Measurements from ENCODE around the gene OR2Y1.
A peak's percentile ranks its signal among the peaks of the same experiment; 100 is the strongest.
"Not testable (repeated sequence)": the region's sequence is repeated elsewhere in the genome, so short reads cannot be mapped to it uniquely, and the experiment has no call there.

Gene OR2Y1

GRCh38 chr5:180739958-180740357, at the start of gene OR2Y1:
Gene OR2Y1 (minus strand): TSS chr5:180740058. CDS start chr5:180740058, 0 bp downstream.
- H3K36me3 ChIP-seq (ENCODE audit: control insufficient read depth, insufficient read depth, low read length), result no peaks in the 10 kb centered on the region
- no peak within 1 kb of the TSS for H3K4me3 ChIP-seq (ENCODE audit: low read depth, low read length)
- no peak within 1 kb of the TSS for H3K27ac ChIP-seq (ENCODE audit: low read depth, low read length)
- no peaks in the 10 kb centered on the region for H3K4me1 ChIP-seq (ENCODE audit: control insufficient read depth, insufficient read depth, low read length)
- no peaks in the 10 kb centered on the region for H3K9me3 ChIP-seq (ENCODE audit: control insufficient read depth, insufficient read depth, low read length)
- H3K27me3 ChIP-seq (ENCODE audit: control insufficient read depth, insufficient read depth, low read length), result no peaks in the 10 kb centered on the region
- H3K9ac ChIP-seq (ENCODE audit: low read depth, low read length), result no peak within 1 kb of the TSS

GRCh38 chr5:180788651-180789410, 49.0 kb upstream of the OR2Y1 start:
- Histone ChIP-seq H3K4me1 (ENCODE audit: control insufficient read depth, insufficient read depth, low read length) (peaks cover 41% of the 10 kb centered on the region), H3K36me3 (ENCODE audit: control insufficient read depth, insufficient read depth, low read length) (peaks cover 29% of the 10 kb centered on the region)
- H3K27ac ChIP-seq (ENCODE audit: low read depth, low read length), result not testable (repeated sequence)

GRCh38 chr5:180787711-180788431, 48.0 kb upstream of the OR2Y1 start:
- H3K27ac ChIP-seq (ENCODE audit: low read depth, low read length), result peak overlapping the region; percentile 59
- H3K27me3 ChIP-seq (ENCODE audit: control insufficient read depth, insufficient read depth, low read length), result no peaks in the 10 kb centered on the region
- no peak overlapping the region for H3K4me3 ChIP-seq (ENCODE audit: low read depth, low read length)
- peaks cover 22% of the 10 kb centered on the region for H3K36me3 ChIP-seq (ENCODE audit: control insufficient read depth, insufficient read depth, low read length)
- peaks cover 41% of the 10 kb centered on the region for H3K4me1 ChIP-seq (ENCODE audit: control insufficient read depth, insufficient read depth, low read length)
- no peaks in the 10 kb centered on the region for H3K9me3 ChIP-seq (ENCODE audit: control insufficient read depth, insufficient read depth, low read length)
- no peak overlapping the region for H3K9ac ChIP-seq (ENCODE audit: low read depth, low read length)

More at GRCh38 chr5:180788651-180789410, 49.0 kb upstream of the OR2Y1 start:
- not testable (repeated sequence) for H3K9me3 ChIP-seq (ENCODE audit: control insufficient read depth, insufficient read depth, low read length); H3K27me3 ChIP-seq (ENCODE audit: control insufficient read depth, insufficient read depth, low read length); H3K4me3 ChIP-seq (ENCODE audit: low read depth, low read length); H3K9ac ChIP-seq (ENCODE audit: low read depth, low read length)

GRCh38 chr5:180786531-180787398, 46.9 kb upstream of the OR2Y1 start:
- Histone ChIP-seq H3K9me3 (ENCODE audit: control insufficient read depth, insufficient read depth, low read length) (no peaks in the 10 kb centered on the region), H3K4me1 (ENCODE audit: control insufficient read depth, insufficient read depth, low read length) (peaks cover 41% of the 10 kb centered on the region), H3K27me3 (ENCODE audit: control insufficient read depth, insufficient read depth, low read length) (no peaks in the 10 kb centered on the region), H3K9ac (ENCODE audit: low read depth, low read length) (peak overlapping the region; percentile 34; the same call in 1 of the 2 replicates), H3K36me3 (ENCODE audit: control insufficient read depth, insufficient read depth, low read length) (peaks cover 13% of the 10 kb centered on the region), H3K4me3 (ENCODE audit: low read depth, low read length) (no peak overlapping the region), H3K27ac (ENCODE audit: low read depth, low read length) (peak overlapping the region; percentile 89)

- Histone ChIP-seq H3K4me1 (ENCODE audit: control insufficient read depth, insufficient read depth, low read length) (peaks cover 41% of the 10 kb centered on the region), H3K27me3 (ENCODE audit: control insufficient read depth, insufficient read depth, low read length) (no peaks in the 10 kb centered on the region), H3K9me3 (ENCODE audit: control insufficient read depth, insufficient read depth, low read length) (no peaks in the 10 kb centered on the region), H3K9ac (ENCODE audit: low read depth, low read length) (peak overlapping the region; percentile 46), H3K4me3 (ENCODE audit: low read depth, low read length) (peak overlapping the region; percentile 9; the same call in 1 of the 2 replicates), H3K36me3 (ENCODE audit: control insufficient read depth, insufficient read depth, low read length) (peaks cover 3% of the 10 kb centered on the region), H3K27ac (ENCODE audit: low read depth, low read length) (peak overlapping the region; percentile 89)
These were observed 46.0 kb upstream of the OR2Y1 start for GRCh38 chr5:180785794-180786221.

GRCh38 chr5:180785121-180785781, 45.4 kb upstream of the OR2Y1 start:
- H3K9me3 ChIP-seq (ENCODE audit: control insufficient read depth, insufficient read depth, low read length), result no peaks in the 10 kb centered on the region
- H3K27ac ChIP-seq (ENCODE audit: low read depth, low read length), result peak overlapping the region; percentile 89
- no peaks in the 10 kb centered on the region for H3K27me3 ChIP-seq (ENCODE audit: control insufficient read depth, insufficient read depth, low read length)
- peak overlapping the region; percentile 46; the same call in 1 of the 2 replicates for H3K9ac ChIP-seq (ENCODE audit: low read depth, low read length)
- no peaks in the 10 kb centered on the region for H3K36me3 ChIP-seq (ENCODE audit: control insufficient read depth, insufficient read depth, low read length)
- H3K4me1 ChIP-seq (ENCODE audit: control insufficient read depth, insufficient read depth, low read length), result peaks cover 41% of the 10 kb centered on the region
- peak overlapping the region; percentile 9; the same call in 1 of the 2 replicates for H3K4me3 ChIP-seq (ENCODE audit: low read depth, low read length)

- Histone ChIP-seq H3K4me3 (ENCODE audit: low read depth, low read length) (no peak overlapping the region), H3K27ac (ENCODE audit: low read depth, low read length) (peak overlapping the region; percentile 89), H3K27me3 (ENCODE audit: control insufficient read depth, insufficient read depth, low read length) (no peaks in the 10 kb centered on the region), H3K9ac (ENCODE audit: low read depth, low read length) (no peak overlapping the region), H3K4me1 (ENCODE audit: control insufficient read depth, insufficient read depth, low read length) (peaks cover 41% of the 10 kb centered on the region), H3K36me3 (ENCODE audit: control insufficient read depth, insufficient read depth, low read length) (no peaks in the 10 kb centered on the region), H3K9me3 (ENCODE audit: control insufficient read depth, insufficient read depth, low read length) (no peaks in the 10 kb centered on the region)
These were observed 44.7 kb upstream of the OR2Y1 start for GRCh38 chr5:180784497-180785097.

GRCh38 chr5:180783340-180784052, 43.6 kb upstream of the OR2Y1 start:
- peaks cover 3% of the 10 kb centered on the region; the same call in 1 of the 2 replicates for H3K9me3 ChIP-seq (ENCODE audit: control insufficient read depth, insufficient read depth, low read length)
- no peak overlapping the region for H3K9ac ChIP-seq (ENCODE audit: low read depth, low read length)
- peaks cover 41% of the 10 kb centered on the region for H3K4me1 ChIP-seq (ENCODE audit: control insufficient read depth, insufficient read depth, low read length)
- no peak overlapping the region for H3K27ac ChIP-seq (ENCODE audit: low read depth, low read length)
- H3K4me3 ChIP-seq (ENCODE audit: low read depth, low read length), result no peak overlapping the region
- H3K27me3 ChIP-seq (ENCODE audit: control insufficient read depth, insufficient read depth, low read length), result no peaks in the 10 kb centered on the region
- H3K36me3 ChIP-seq (ENCODE audit: control insufficient read depth, insufficient read depth, low read length), result no peaks in the 10 kb centered on the region

- Histone ChIP-seq H3K4me3 (ENCODE audit: low read depth, low read length) (no peak overlapping the region), H3K27ac (ENCODE audit: low read depth, low read length) (no peak overlapping the region), H3K27me3 (ENCODE audit: control insufficient read depth, insufficient read depth, low read length) (no peaks in the 10 kb centered on the region), H3K9me3 (ENCODE audit: control insufficient read depth, insufficient read depth, low read length) (peaks cover 3% of the 10 kb centered on the region; the same call in 1 of the 2 replicates), H3K4me1 (ENCODE audit: control insufficient read depth, insufficient read depth, low read length) (peaks cover 34% of the 10 kb centered on the region), H3K9ac (ENCODE audit: low read depth, low read length) (no peak overlapping the region), H3K36me3 (ENCODE audit: control insufficient read depth, insufficient read depth, low read length) (no peaks in the 10 kb centered on the region)
These were observed 42.9 kb upstream of the OR2Y1 start for GRCh38 chr5:180782748-180783147.

All from HUES48 (cell line).